HG03565 (cell line): Measurements from ENCODE around the gene CCDC6.
"Not testable (repeated sequence)": the region's sequence is repeated elsewhere in the genome, so short reads cannot be mapped to it uniquely, and the experiment has no call there.

Source experiments
- ATAC-seq: cut with Tn5 transposase; IDR thresholded peaks from one replicate; pipeline ENCODE4 v1.9.1; 2021; ENCODE audit warnings: mild to moderate bottlenecking, moderate library complexity; ENCODE audit not compliant: unreplicated experiment

Gene CCDC6

GRCh38 chr10:59906417-59907202 lies at the start of gene CCDC6:
Gene CCDC6, minus strand, starts transcription at chr10:59906556. Its CDS starts 132 bp downstream, at chr10:59906424.
- ATAC-seq = peak; percentile 71

- no peak for ATAC-seq
These were observed 47.9 kb upstream of the CCDC6 start for GRCh38 chr10:59954296-59954695.

GRCh38 chr10:59953711-59954110 lies 47.4 kb upstream of the CCDC6 start:
- not testable (repeated sequence) for ATAC-seq

GRCh38 chr10:59950105-59950504 lies 43.7 kb upstream of the CCDC6 start:
- ATAC-seq = no peak

GRCh38 chr10:59949608-59950007 lies 43.3 kb upstream of the CCDC6 start:
- ATAC-seq = no peak

- ATAC-seq = no peak
These were observed 39.6 kb upstream of the CCDC6 start for GRCh38 chr10:59945991-59946390.

- no peak for ATAC-seq
These were observed 39.2 kb upstream of the CCDC6 start for GRCh38 chr10:59945590-59945989.

GRCh38 chr10:59944339-59944935 lies 38.1 kb upstream of the CCDC6 start:
- ATAC-seq = no peak

GRCh38 chr10:59942556-59942955 lies 36.2 kb upstream of the CCDC6 start:
- no peak for ATAC-seq

- no peak for ATAC-seq
These were observed 31.4 kb upstream of the CCDC6 start for GRCh38 chr10:59937720-59938119.

GRCh38 chr10:59934701-59935100 lies 28.3 kb upstream of the CCDC6 start:
- no peak for ATAC-seq

GRCh38 chr10:59930788-59931521 lies 24.6 kb upstream of the CCDC6 start:
- ATAC-seq = not testable (repeated sequence)

GRCh38 chr10:59926086-59926485 lies 19.7 kb upstream of the CCDC6 start:
- no peak for ATAC-seq

- ATAC-seq = no peak
These were observed 16.6 kb upstream of the CCDC6 start for GRCh38 chr10:59922907-59923306.

GRCh38 chr10:59917922-59918321 lies 11.6 kb upstream of the CCDC6 start:
- no peak for ATAC-seq

GRCh38 chr10:59913547-59914237 lies 7.3 kb upstream of the CCDC6 start:
- ATAC-seq = no peak

- no peak for ATAC-seq
These were observed 4.5 kb upstream of the CCDC6 start for GRCh38 chr10:59910867-59911266.

- no peak for ATAC-seq
These were observed 3.5 kb upstream of the CCDC6 start for GRCh38 chr10:59909815-59910214.

- ATAC-seq = no peak
These were observed 2.4 kb upstream of the CCDC6 start for GRCh38 chr10:59908808-59909143.

- peak; percentile 23 for ATAC-seq
These were observed 1.8 kb upstream of the CCDC6 start for GRCh38 chr10:59907918-59908807.
